Neural cell (in vitro differentiated cells): ENCODE measurements around the gene PRAMEF4.
"Not testable (repeated sequence)": the region's sequence is repeated elsewhere in the genome, so short reads cannot be mapped to it uniquely, and the experiment has no call there.

Experiments
- CTCF ChIP-seq: fragments of 450-650 bp; IDR thresholded peaks from 2 replicates; pipeline ENCODE4 v1.5.1; 2014; ENCODE audit warnings: antibody characterized with exemption, mild to moderate bottlenecking, moderate library complexity; ENCODE audit not compliant: poor library complexity, severe bottlenecking
- EZH2 ChIP-seq: fragments of 200-600, 300-800 bp; shearing (Covaris generic), sonication (generic); IDR thresholded peaks from 2 replicates; pipeline ENCODE4 v1.6.1; 2014; ENCODE audit warnings: antibody characterized with exemption, low read length, borderline replicate concordance, mild to moderate bottlenecking; ENCODE audit not compliant: insufficient read depth, poor library complexity, severe bottlenecking
- POLR2AphosphoS5 ChIP-seq: IDR thresholded peaks from 2 replicates; pipeline ENCODE4 v1.6.1; 2012
- RAD21 ChIP-seq: fragments of 450-650 bp; conservative IDR thresholded peaks from 2 replicates; pipeline ENCODE4 v1.6.1; 2014; ENCODE audit warnings: antibody characterized with exemption, mild to moderate bottlenecking, moderate library complexity
- REST ChIP-seq: IDR thresholded peaks from 2 replicates; pipeline ENCODE4 v1.6.1; 2012; ENCODE audit warnings: borderline replicate concordance
- TAF1 ChIP-seq: IDR thresholded peaks from 2 replicates; pipeline ENCODE4 v1.6.1; 2012; ENCODE audit warnings: low read depth

- not testable (repeated sequence) for TF ChIP-seq REST, CTCF, TAF1, POLR2AphosphoS5, EZH2, RAD21
Observed at GRCh38 chr1:12831310-12831709, 54.7 kb downstream of the PRAMEF4 start, which contains the start of gene PRAMEF11.
